ENCODE data around the gene CCDC142. TPM values are rescaled to one million over a fixed set of nuclear protein-coding genes. Genes with fewer than 3 reads are reported as not detected.
"Not testable (repeated sequence)": the region's sequence is repeated elsewhere in the genome, so short reads cannot be mapped to it uniquely, and the experiment has no call there.

The CCDC142 gene
- total RNA-seq, 1 donor from 2014 or later: 22.8 TPM

- DNase-seq: peak; percentile 43
These were observed 15.9 kb upstream of the CCDC142 start for GRCh38 chr2:74498500-74499266.

GRCh38 chr2:74497777-74498499 lies 15.1 kb upstream of the CCDC142 start:
- DNase-seq: peak; percentile 30

- DNase-seq: no peak
These were observed 14.4 kb upstream of the CCDC142 start for GRCh38 chr2:74496997-74497776.

GRCh38 chr2:74495440-74495839 lies 12.6 kb upstream of the CCDC142 start:
- no peak for DNase-seq

DNA sequence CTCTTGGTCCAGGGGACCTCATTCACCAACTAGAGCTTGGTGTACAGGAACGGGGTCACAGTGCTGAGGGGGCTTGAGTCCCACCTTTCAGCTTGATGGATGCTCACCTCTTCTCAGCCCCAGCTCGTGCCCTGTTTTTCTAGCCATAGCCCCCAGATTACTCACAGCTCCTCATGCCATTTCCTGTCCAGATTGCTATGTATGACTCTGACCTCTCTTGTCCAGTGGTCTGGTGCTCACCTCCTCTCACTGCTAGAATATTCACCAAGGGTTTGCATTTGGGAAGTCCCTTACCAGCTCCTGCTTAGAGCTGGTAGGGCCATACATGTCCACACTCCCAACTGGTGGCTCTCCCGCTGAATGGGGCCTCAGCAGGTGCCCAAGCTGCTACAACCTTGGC lies 10.7 kb upstream of the CCDC142 start:
- DNase-seq: peak; percentile 17

DNA sequence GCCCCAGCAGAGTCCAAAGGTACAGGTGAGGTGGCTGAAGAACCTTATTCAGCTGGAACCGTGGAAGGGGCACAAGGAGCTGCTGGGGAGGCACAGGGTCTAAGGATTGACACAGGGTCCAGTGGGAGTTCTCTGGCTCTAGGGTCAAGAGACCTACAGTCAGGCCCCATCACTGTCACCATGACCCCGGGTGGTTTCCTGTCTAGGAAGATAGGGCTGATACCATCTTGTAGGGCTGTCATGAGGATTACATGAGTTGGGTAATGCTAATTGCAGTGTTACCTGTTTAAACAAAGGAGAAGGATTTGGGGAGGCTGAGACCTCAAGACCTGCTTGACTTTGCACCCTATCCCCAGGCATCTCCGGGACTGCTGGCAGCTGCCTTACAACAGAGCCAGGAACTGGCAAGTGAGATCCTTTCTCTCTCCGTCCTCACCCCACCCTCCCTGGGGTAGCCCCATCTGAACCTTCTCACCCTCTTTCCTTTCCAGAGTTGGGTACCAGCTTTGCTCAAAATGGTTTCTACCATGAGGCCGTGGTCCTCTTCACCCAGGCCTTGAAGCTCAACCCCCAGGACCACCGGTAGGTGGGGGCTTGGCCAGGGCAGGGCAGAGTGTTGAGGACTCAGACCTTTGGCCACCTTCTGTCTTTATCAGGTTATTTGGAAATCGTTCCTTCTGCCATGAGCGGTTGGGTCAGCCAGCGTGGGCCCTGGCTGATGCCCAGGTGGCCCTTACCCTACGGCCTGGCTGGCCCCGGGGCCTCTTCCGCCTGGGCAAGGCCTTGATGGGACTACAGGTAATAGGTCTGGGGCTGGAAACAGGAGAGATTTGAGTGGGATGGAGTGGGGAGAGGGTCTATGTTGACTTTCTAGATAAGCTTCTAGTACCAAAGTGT lies 9.1 kb upstream of the CCDC142 start:
- no peak for DNase-seq

DNA sequence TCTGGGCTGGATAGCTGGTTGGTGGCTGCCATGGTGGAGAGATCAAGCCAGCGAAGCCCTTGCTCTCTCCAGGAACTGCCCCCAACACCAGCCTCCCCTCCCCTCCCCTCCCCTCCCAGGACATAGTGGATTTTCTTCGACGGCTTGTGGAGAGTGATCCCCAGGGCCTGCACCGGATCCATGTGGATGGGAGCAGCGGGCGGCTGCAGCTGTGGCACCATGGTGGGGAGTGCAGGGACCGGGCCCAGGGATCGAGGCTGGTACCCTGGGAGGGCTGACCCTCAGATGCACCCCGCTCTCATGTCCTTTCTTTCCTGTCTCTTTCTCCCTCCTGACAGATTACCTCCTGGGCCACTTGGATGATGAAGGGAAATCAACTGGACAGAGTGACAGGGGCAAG lies 7.1 kb upstream of the CCDC142 start:
- DNase-seq: no peak

GRCh38 chr2:74488643-74489481 lies 6.1 kb upstream of the CCDC142 start:
- no peak for DNase-seq

- no peak for DNase-seq
These were observed 3.3 kb upstream of the CCDC142 start for GRCh38 chr2:74486141-74486540.

DNA sequence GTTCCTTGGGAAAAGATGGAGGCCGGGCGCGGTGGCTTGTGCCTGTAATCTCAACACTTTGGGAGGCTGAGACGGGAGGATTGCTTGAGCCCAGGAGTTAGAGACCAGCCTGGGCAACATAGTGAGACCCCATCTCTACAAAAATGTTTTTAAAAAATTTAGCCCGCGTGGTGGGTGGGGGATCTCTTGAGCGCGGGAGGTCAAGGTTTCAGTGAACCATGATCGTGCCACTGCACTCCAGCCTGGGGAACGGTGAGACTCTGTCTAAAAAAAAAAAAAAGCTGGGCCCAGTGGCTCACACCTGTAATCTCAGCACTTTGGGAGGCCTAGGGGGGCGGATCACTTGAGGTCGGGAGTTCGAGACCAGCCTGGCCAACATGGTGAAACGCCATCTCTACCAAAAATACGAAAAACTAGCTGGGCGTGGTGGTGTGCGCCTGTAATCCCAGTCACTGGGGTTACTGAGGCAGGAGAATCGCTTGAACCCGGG lies 922 bp upstream of the CCDC142 start:
- not testable (repeated sequence) for DNase-seq

DNA sequence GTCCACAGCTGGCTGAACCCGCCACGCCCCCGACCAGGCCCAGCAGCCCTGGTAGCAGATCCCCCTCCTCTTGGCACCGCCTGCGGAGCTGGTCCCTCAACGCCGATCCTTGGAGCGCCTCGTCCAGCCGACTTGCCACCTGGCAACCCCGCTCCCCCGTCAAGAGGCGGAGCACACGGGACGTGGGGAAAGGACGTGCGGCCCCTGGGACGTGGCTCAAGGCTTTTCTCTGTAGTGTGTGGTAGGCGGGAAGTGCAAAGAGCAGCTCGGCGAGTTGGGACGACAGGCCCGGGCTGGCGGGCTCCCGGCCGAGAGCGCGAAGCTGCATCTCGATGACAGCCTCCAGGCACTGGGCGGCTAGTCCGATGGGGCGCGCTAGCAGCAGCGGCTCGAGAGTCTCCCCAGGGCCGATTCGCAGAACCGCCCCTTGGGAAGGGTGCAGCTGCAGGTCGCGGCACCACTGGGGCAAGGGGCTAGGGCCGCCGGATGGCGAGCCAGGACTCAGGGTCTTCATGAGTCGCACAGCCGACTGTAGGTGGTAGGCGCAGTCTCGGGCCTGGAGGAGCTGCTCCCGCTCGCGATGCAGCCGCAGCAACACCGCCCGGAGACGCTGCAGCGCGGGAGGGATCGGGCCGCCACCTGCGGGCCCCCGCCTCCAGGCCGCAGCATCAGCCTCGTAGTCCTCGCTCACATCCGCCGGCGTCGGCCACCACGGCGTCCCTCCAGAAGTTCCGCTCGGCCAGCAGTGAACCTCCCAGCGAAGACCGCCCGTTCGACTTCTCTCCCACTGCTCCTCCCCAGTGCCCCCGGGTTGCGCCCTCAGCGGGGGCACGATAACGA lies 617 bp downstream of the CCDC142 start:
- DNase-seq: peak; percentile 72

DNA sequence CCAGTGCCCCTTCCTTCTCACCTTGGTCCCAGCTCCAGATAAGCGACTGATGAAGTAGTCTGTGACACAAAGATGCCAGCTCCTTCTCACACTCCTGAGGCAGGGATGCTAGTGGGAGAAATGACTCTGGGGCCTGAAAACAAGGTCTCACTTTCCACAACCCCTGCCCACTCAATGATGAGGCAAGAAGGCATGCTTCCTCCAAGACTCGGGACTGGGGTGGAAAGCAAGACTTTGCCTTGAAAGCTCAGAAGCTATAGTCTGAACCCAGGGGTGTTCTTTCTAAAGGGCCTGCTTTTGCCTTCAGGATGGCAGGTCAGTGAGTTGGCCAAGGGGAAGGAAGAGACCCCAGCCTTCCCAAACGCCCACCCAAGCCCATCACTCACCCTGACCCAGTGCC lies 1.4 kb downstream of the CCDC142 start:
- no peak for DNase-seq

- peak; percentile 37 for DNase-seq
These were observed 7.9 kb downstream of the CCDC142 start for GRCh38 chr2:74474899-74475298.

DNA sequence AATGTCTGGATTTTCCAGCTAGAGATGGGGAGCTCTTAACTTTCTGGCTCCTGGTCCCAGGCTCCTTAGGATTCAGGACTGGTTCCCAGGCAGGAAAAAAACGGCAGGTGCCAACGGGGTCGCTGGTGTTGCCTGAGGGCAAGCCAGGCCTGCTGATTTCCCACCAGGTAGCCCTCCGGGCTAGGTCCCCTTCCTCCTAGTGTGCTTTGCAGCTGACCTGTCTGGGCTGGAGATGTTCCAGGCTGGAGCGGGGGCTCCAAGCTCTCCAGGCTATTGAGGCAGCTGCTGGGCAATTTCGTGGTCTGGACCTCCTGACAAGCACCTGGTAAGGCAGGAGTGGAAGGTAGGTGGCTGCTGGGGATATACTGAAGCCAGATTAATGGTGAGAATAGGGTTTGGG lies 8.3 kb downstream of the CCDC142 start:
- no peak for DNase-seq

DNA sequence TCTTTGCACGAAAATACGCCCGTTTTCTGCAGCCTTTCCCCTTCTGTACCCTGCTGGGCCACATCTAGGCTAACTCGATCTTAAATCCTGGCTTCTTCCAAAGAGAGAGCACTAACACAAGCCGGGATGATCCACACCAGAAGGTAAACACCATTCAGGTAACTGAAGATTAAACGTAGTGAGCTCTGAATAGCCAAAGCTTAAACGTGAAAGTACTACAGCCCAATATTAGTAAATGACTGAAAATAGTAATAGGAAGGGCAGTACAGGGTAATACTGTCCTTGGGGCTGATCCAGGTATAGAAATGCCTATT lies 9.9 kb downstream of the CCDC142 start:
- DNase-seq: no peak

DNA sequence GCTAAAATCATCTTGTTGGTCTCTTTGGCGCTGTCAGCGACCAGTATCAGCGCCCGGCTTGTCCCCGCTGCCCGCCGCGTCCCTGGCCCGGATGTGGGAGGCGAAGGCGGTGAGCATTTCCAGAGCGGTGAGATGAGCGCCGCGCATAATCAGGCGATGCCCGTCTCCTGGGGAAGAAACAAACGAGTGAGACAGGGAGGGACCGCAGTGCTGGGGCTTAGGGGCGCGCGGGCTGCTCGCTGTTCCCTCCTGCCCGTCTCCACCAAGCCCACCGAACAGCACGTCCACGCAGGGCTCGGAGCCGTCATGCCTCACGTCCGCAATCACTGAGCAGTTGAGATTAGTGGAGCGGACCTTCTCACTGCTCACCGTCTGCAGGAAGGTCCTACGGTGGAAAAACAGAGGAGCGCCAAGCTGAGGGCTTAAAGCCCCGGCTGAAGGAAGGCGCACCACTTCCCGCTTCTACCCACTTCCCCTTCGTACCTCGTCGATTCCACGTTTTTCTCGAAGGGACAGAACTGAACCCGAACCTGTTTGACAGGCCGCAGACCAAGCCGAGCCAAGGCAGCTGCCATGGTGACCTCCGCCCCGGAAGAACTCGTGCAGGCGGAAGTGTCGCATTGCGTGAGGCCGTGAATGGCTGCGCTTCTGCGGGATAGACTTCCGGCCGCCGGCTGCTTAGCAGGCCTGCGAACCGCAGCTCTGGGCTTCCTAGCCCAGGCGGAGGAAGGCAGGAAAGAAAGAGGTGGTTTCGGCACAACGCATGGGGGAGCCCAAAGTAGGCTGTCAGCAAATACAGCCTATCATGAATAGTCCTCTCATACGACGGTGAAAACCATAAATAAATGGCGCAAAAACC lies 10.5 kb downstream of the CCDC142 start, which contains the start of gene MRPL53:
Gene MRPL53, minus strand, starts transcription at position 595 of the 859 bp plus-strand sequence. Its CDS starts 20 bp downstream, at position 575.
- peak; percentile 96 for DNase-seq

DNA sequence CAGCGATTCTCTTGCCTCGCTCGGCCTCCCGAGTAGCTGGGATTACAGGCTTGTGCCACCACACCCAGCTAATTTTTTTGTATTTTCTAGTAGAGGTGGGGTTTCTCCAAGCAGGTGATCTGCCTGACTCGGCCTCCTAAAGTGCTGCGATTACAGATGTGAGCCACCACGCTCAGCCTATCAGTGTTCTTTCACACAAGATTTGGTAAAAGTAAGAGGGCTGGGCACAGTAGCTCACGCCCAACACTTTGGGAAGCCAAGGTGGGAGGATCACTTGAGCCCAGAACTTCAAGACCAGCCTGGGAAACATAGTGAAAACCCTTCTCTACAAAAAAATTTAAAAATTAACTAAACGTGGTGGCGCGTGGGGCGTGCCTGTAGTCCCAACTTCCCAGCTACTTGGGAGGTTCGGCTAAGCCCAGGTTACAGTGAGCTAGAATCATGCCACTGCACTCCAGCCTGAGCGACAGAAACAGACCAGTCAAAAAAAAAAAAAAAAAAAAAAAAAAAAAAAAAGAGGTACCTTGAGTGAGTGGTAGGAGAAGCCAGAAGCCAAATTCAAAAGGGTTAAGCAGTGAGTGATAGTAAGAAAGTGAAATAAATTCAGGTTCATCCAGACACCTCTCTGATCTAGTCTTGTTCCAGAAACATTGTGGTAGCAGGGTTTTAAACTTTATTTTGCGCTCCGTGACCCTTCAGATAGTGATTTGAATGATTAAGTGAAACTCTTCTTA lies 11.3 kb downstream of the CCDC142 start:
- DNase-seq: no peak

DNA sequence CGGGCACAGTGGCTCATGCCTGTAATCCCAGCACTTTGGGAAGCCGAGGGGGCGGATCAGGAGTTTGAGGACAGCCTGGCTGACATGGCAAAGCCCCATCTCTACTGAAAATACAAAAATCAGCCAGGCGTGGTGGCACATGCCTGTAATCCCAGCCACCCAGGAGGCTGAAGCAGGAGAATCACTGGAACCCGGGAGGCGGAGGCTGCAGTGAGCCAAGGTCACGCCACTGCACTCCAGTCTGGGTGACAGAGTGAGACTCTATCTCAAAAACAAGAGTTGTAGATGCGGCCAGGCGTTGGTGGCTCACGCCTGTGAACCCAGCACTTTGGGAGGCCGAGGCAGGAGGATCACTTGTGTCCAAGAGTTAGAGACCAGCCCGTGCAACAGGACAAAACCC lies 12.1 kb downstream of the CCDC142 start:
- DNase-seq: not testable (repeated sequence)

Data from dermis blood vessel endothelial cell (primary cell).